Stimulated activated CD8-positive, alpha-beta memory T cell treated with anti-CD3 and anti-CD28 coated beads, Interleukin-7, amount 100 ng/mL, for 48 hours (primary cell): ENCODE data around the gene SENP2.
A peak's percentile ranks its signal among the peaks of the same experiment; 100 is the strongest.
"Not testable (repeated sequence)": the region's sequence is repeated elsewhere in the genome, so short reads cannot be mapped to it uniquely, and the experiment has no call there.

ENCODE experiments used
- DNase-seq, 2 donors: peaks; one replicate each; pipeline ENCODE4 v3.0.0-alpha.2; 2020; ENCODE audit warnings: low read depth in 1 of 2; ENCODE audit errors: extremely low read depth in 1 of 2

The SENP2 gene

DNA sequence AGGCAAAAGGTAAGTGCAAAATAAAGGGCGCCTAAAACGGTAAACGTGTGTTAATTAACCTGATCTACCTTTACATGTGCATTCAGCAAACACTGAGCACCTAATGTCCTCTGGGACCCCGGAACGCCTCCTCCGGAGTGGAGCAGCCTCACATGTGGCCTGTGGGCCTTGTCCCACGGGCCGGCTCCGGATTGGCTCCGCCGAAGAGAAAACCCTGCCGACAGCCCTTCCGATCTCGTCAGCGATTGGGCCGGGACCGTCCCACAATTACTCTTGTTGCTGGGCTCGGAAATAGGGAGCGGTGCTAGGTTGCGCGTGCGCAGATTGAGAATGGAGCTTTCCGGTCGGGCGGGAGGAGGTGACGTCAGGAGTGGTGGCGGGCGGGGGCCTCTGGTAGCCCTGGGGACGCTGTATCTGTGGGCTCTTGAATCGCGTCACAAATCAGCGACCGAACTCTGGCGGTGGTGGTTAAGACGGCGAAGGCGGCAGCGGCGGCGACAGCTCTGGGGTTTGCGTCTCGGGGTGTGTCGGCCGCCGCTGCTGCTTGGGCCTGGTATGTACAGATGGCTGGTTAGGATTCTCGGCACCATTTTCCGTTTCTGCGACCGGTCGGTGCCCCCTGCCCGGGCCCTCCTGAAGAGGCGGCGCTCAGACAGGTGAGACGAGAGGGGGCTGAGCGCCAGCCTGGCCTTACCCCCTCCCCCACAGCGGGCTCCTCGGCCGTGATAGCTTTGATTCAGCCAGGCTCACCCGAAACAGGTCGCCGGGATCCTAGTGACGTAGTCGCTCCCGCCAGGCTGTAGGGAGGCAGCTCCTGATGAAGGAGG lies at the start of gene SENP2:
Gene SENP2, plus strand, starts transcription at position 437 of the 827 bp plus-strand sequence. Its CDS starts 119 bp downstream, at position 556.
- DNase-seq = peak; percentile 98 to 99

DNA sequence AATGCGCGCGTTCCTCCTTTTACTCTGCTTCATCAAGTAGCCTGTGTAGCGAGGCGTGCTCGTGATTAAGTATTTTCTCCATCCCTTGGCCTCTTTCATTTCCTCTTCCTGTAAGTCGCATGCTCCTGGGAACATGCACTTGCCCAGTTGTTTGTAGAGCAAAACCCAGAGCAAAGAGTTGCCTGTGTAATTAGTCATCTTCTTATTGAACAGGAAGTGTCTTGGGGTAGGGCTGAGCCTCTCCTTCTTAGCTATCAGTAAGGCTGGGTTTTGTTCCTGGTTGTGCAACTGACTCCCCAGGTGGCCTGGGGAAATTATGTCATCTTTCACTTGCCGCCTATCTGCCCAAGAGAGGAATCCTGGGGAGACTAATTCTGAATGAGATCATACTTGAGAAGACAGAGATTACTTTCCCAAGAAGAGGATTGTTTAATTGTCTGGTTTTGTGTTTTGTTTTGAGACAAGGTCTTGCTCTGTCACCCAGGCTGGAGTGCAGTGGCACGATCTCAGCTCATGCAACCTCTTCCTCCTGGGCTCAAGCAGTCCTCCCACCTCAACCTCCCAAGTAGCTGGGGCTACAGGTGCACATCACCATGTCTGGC lies 48.6 kb upstream of the SENP2 start:
- peak in 1 of 2 donors; percentile 52 for DNase-seq

DNA sequence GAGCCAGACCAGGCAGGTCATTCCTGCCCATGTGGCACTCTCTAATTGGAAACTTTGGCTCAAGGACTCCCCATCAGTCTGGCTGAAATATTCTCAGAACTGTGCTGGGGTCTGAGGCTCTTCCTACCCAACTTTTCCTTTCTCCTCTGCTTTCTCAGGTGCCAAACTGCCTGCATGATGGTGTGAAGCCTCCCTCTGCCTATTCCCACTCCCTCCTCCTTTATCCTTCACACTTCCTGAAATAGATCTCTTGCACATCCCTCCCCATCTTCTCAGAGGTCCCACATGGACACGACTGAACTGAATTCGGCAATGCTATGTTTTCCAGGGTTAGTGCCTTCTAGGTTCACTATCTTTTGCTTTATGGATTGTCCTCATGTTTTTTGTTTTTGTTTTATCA lies 46.2 kb upstream of the SENP2 start:
- no peak for DNase-seq

DNA sequence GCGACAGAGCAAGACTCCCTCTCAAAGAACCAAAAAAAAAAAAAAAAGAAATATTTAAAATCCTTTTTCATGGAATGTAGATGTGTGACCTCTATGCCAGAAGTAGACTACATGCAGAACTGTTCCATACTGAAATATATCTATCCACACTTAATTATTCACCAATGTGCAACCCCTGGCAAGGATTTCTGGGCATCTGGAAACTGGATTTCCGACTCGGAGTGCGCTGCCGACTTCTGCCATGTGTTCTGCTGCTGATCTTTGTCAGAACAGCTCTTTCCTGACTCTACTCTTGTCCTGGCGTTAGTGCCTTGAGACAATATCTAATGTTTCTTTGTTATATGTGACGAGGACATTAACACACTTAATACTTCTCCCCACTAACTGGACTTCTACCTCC lies 45.4 kb upstream of the SENP2 start:
- no peak for DNase-seq

DNA sequence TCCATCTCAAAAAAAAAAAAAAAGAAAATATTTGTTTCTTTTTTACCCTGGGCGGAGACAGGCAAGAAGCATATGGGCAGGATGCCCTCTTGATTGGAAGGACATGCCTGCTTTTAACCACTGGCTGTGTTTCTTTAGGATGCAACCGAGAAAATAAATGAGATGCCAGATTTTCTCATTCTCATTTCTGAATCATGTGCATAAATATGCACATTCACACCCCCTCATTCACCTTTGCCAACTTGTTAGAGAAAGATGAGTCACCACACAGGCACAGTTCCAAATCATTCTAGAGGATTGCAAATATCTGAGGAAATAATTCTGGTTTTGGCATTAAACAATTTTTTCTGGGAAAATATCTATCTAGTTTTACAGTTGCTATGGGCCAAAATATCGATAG lies 37.0 kb upstream of the SENP2 start:
- DNase-seq = no peak

DNA sequence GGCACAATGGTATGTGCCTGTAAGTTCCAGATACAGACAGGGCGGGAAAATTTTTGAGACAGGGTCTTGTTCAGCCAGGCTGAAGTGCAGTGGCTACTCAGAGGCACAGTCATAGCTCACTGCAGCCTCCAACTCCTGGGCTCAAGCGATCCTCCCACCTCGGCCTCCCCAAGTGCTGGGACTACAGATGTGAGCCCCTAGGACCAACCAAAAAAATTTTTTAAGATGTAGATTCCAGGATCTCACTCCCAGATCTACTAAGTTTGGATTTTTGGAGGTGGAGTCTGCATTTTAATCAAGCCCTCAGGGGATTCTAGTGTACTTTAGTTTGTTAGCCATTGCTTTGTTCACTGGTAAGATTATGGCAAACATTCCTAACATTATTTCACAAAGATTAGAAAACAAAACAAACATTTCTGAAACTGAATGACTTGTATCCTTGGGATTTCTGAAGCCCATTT lies 36.4 kb upstream of the SENP2 start:
- no peak for DNase-seq

DNA sequence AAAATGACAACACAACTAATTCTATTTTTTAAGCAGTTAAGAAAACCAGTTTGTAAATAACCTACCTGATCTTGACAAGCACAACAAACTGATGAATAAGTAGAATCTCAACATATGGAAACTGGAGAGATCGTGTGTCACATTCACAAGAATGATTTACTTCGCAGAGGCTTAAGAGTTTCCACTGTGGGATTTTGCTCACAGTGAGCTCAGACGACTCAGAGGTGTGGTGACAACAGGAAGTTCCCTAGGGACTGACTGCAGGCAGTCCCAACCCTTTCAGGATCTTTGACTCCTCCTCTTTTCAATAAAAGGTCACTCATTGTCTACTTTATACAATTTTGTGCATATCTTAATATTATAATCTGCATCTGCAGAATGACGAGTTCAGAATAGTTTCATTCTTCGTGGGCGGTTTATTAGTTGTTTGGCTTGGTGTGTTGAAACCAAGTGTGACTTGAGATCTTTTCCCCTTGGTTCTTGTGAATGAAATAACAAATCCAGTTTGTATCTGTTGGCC lies 33.7 kb upstream of the SENP2 start, which contains the start of gene LIPH:
Gene LIPH, minus strand, starts transcription at position 231 of the 520 bp plus-strand sequence. Its CDS starts 117 bp downstream, at position 114.
- no peak for DNase-seq

DNA sequence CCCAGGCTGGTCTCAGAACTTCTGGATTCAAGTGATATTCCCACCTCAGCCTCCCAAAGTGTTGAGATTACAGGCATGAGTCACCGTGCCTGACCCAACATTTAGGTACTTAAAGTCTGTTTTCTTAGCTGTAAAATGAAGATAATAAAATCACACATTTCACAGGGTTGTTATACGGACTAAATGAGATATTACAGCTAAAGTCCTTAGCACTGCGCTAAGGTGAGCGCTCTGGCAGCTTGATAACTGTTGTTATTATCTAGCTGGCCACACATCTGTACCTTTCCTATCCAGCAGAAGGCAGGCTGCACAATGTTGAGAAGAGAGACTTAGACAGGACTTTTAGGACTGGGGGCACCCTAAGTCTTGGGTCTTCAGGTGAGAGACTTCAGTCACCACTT lies 31.0 kb upstream of the SENP2 start:
- DNase-seq = no peak

DNA sequence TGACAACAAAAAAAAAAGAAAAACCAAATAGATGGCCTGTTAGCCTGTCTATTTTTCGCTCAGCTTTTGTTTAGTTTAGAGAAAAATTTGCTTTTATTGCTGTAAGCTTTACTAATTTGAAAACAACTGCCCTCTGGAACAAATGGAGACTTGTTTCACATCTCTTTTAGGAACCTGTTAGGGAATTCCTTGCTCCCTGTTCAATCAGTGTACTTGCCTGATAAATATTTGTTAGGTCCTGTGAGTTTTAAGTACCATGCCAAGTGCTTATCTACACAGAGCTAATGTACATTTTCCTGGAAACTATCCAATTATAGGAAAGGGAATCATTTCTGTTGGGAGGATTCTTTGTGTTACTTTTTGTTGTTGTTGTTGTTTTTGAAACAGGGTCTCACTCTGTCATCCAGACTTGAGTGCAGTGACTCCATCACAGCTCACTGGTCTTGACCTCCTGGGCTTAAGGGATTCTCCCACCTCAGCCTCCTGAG lies 30.2 kb upstream of the SENP2 start:
- DNase-seq = no peak

DNA sequence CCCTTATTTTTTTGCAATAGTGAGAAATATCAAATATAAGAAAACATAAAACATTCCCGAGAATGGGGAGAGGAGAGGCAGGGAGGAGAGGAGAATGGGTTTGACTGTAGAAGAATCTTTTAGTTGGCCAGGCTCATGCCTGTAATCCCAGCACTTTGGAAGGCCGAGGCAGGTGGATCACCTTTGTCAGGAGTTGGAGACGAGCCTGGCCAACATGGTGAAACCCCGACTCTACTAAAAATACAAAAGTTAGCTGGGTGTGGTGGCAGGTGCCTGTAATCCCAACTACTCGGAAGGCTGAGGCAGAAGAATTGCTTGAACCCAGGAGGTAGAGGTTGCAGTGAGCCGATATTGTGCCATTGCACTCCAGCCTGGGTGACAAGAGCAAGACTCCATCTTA lies 29.5 kb upstream of the SENP2 start:
- DNase-seq = not testable (repeated sequence)

DNA sequence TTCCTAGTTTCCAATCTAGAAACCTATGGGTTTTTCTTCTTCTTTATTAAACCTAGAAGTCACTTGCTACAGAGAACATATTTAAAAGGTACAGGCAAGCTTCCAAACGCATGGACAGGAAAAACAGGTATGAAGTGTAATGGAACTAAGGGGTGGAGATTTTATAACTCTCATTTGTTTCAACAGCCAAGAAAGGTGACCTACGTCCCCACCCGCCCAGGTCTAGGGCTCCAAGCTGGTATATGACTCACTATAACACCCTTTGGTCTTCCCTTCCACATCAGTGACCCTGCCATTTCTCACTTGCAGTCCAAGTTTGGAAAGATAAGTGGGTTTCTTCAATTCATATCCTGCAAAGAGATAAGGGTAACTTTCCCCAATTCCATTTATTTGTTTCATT lies 27.7 kb upstream of the SENP2 start:
- DNase-seq = no peak

DNA sequence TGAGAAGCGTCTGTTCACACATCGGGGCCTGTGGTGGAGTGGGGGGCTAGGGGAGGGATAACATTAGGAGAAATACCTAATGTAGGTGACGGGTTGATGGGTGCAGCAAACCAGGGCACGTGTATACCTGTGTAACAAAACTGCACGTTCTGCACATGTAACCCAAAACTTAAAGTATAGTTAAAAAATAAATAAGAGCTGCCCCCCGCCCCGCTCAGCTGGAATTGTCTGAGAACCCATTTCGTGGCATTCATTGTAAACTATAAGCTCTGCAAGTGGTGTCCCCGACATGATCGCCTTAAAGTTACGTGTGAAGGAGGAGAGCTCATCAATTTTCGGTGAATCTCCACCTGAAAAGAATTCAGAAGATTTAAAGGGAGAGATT lies 26.4 kb upstream of the SENP2 start:
- DNase-seq = no peak

DNA sequence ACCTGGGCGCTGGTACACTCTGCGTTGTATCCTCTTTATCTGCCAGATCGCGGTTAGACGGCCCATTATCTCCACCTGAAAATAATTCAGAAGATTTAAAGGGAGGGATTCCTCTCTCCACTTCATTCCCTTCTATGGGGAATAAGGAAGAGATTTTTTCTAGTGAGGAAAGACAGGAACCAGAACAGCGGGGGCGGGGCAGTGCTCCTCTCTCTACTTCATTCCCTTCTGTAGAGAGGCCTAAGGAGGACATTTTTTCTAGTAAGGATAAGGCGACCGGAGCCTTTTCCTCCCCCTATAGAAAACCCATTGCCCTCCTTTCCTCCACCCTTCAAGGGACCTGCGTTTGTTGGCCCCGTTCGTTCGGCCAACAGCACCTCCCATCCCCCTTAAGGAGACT lies 25.4 kb upstream of the SENP2 start:
- DNase-seq = no peak

DNA sequence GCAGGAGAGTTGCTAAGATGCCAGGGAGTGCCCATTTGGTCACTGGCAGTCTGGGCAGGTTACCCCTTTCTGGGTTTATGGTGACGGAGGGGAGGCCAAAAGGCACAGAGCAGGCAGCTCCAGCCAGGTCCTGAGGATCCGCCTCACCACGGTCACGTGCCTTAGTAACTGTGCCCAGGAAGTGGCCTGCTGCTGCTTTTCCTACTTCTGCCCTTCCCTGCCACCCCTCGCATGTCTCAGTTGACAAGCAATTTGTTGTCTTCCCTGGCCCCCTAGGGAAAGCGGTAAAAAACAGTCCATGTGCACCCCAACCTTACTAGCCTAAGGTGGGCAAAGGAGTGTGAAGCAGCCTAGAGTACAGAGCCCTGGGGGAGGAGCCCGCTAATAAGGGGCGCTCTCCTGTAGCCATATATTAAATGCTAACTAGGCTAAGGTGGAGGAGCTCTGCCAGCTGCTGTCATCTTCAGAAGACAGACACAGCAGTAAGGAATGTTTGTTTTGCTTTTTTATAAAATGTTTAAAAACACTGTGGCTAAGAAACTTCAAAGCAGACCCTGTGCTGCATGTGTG lies 24.6 kb upstream of the SENP2 start:
- DNase-seq = no peak

DNA sequence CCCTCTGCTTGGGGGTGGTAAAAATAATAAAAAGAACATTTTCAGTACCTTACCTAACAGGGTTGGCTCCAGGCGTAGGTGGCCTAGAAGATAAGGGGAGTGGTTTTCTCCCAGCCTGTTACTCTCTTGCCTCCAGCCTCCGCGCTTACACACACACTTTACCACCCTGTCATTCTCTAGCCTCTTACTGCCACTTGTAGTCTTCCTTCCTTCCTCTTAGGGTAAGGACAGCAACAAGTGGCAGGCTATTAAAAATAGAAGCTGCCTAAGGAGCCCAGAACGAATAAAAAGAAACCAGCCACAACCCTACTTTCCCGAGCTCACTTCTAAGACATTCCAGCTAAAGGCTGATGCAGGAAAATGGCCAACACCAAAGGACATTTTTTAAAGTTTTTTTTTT lies 24.1 kb upstream of the SENP2 start:
- DNase-seq = no peak

DNA sequence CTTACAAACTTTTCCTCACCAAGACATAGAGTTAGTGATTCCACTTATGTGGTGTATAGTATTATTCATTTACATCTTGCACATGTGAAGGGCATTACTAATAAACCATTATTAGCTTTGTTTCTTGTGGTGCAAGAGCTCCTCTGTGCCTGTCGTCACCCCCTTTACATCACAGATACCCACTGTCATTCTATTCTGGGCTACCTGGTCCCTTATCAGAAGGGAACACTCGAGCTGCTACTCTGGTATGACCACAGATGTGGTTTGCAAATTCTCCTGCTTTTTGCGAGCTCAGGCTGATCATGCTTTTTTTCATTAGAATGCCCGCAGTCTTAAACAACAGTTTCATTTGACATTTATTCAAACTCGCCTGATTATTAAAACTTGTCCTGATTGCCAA lies 13.9 kb upstream of the SENP2 start:
- DNase-seq = no peak

DNA sequence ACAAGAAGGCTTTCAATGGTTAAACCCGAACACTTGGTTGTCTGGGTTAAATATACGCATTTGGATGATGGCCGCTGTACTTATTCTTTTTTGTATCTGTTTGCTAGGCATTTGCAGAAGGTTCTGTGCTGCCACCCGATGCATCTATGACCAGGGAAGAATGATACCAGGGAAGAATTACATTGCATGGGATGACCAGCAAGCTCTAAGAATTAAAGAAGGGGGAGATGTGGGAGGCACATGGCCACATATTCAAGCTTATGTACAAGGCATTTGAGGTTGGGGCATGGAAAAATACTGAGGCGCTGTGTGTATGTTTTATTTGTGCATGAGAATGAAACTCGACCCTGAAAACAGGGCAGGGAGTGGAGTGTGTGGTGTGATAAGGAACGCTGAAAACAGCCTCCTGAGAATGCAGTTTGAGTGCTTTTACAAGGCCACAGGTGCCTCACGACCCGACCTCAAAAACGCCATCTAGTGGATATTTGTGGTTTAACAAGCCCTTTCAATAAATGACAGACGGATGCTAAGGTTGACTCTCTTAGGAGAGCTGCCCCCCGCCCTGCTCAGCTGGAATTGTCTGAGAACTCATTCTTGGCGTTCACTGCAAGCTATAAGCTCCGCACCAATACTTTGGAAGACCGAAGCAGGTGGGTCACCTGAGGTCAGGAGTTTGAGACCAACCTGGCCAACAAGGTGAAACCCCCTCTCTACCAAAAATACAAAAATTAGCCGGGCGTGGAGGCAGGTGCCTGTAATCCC lies 10.8 kb upstream of the SENP2 start:
- DNase-seq = not testable (repeated sequence)

DNA sequence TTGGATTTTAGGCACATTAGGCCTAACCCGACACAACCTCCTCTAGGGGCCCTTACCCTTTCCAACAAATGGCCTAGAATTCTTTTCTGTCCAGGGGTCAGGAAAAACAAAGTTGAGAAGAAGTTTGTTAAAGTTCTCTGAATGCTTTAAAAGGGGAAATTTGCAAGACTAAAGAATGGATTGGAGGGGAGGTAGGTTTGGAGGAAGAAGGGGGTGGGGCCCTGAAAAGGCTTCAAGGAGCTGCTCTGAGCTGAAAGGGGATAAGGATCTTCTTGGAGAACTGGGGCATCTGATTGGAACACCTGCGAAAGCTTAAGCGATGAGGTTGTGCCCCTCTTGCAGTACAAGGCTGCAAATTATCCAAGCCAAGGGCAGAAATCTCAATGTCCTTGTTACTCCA lies 3.9 kb upstream of the SENP2 start:
- no peak for DNase-seq

DNA sequence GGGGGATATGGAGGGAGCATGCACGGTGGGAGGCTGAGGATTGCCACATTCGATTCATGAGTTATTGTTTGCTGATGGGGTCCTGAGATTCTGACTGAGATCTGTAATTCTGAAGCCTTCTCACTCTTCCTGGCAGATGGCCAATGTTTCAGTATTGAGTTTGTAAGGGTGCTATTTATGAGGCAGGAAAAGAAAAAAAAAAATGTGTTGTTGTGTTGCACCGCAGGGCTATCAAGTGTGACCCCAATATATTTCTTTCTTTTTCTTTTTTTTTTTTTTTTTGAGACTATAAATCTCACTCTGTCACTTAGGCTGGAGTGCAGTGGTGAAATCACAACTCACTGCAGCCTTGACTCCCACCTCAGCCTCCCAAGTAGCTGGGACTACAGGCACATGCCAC lies 3.2 kb upstream of the SENP2 start:
- DNase-seq = no peak

DNA sequence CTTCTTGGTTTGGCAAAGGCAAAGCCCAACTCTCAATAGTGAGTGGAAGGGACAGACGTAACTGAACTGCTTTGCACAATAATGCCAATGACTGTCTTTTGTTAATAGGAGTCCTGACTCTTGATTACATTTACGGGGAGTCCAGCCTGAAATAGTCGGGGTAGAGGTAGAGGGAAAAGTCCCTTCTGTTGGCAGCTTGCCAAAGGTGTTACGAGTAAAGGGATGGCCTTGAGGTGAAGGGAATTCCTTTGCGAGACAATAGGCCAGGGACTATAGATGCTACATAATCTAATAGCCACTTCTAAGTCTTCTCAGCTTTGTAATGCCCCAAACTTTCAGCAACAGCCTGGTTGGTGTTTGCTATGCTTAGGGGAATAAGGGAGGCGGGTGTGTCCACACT lies 2.2 kb upstream of the SENP2 start:
- no peak for DNase-seq

DNA sequence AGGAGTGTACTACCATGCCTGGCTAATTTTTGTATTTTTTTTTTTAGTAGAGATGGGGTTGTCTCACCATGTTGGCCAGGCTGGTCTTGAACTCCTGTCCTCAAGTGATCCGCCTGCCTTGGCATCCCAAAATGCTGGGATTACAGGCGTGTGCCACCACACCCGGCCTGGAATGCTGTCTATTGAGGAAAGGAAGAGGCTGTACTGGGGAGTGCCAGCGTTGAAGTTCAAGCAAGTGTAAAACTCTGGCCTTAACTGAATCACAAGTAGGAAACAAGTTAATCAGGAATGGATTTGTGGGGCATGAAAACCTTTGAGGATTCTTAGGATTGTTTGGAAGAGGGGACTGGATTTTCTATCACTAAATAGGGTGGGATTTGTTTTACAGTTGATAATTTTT lies 1.4 kb upstream of the SENP2 start:
- DNase-seq = no peak
